Glutamatergic neuron (in vitro differentiated cells): Measurements from ENCODE around the gene IFT22. TPM values are rescaled to one million over a fixed set of nuclear protein-coding genes. Genes with fewer than 3 reads are reported as not detected.
"Not testable (repeated sequence)": the region's sequence is repeated elsewhere in the genome, so short reads cannot be mapped to it uniquely, and the experiment has no call there.

Experiments used
- DNase-seq: peaks from one replicate; pipeline ENCODE4 v3.0.0; 2022
- H3K27ac Mint-ChIP-seq: one replicate; pipeline ENCODE4 v1.8.0; 2020; ENCODE audit warnings: mild to moderate bottlenecking, mixed read lengths, inconsistent platforms; ENCODE audit not compliant: unreplicated experiment
- H3K27me3 Mint-ChIP-seq: one replicate; pipeline ENCODE4 v1.8.0; 2020; ENCODE audit warnings: mild to moderate bottlenecking, moderate library complexity, mixed read lengths, inconsistent platforms; ENCODE audit not compliant: unreplicated experiment
- H3K36me3 Mint-ChIP-seq: one replicate; pipeline ENCODE4 v1.8.0; 2020; ENCODE audit warnings: mild to moderate bottlenecking, mixed read lengths, inconsistent platforms; ENCODE audit not compliant: unreplicated experiment
- H3K4me1 Mint-ChIP-seq: one replicate; pipeline ENCODE4 v1.8.0; 2020; ENCODE audit warnings: mild to moderate bottlenecking, low read depth, mixed read lengths, inconsistent platforms; ENCODE audit not compliant: unreplicated experiment
- H3K4me3 Mint-ChIP-seq: one replicate; pipeline ENCODE4 v1.8.0; 2020; ENCODE audit warnings: mild to moderate bottlenecking, mixed read lengths, inconsistent platforms; ENCODE audit not compliant: unreplicated experiment
- H3K9me3 Mint-ChIP-seq: one replicate; pipeline ENCODE4 v1.8.0; 2020; ENCODE audit warnings: mild to moderate bottlenecking, moderate library complexity, mixed read lengths, inconsistent platforms; ENCODE audit not compliant: unreplicated experiment
- CTCF ChIP-seq: fragments of 200-600 bp; sonication (generic); IDR thresholded peaks from one replicate; pipeline ENCODE4 v1.5.0; 2021; ENCODE audit not compliant: partially characterized antibody, unreplicated experiment
- total RNA-seq: library from RNA; stranded (reverse); fragmentation: NEBNext Ultra II Directional; extraction: Animal tissue kit (Norgen Biotek cat#: 25700); gene quantifications from one replicate; pipeline ENCODE4 v1.2.1, GENCODE V29; 2021; ENCODE audit not compliant: unreplicated experiment

Gene IFT22
- total RNA-seq, 1 donor from 2014 or later = 20.9 TPM

GRCh38 chr7:101294832-101295121 lies 26.8 kb downstream of the IFT22 start:
- peaks cover 9% of the 10 kb centered on the region for H3K27me3 Mint-ChIP-seq
- no peak overlapping the region for H3K27ac Mint-ChIP-seq
- peaks cover 5% of the 10 kb centered on the region for H3K36me3 Mint-ChIP-seq
- no peaks in the 10 kb centered on the region for H3K4me1 Mint-ChIP-seq
- no peak for TF ChIP-seq CTCF
- DNase-seq = no peak
- no peak overlapping the region for H3K4me3 Mint-ChIP-seq
- no peaks in the 10 kb centered on the region for H3K9me3 Mint-ChIP-seq

- TF ChIP-seq CTCF = no peak
- Mint-ChIP-seq H3K27ac (no peak overlapping the region), H3K4me1 (no peaks in the 10 kb centered on the region), H3K9me3 (no peaks in the 10 kb centered on the region), H3K27me3 (peaks cover 9% of the 10 kb centered on the region), H3K4me3 (no peak overlapping the region), H3K36me3 (peaks cover 5% of the 10 kb centered on the region)
- no peak for DNase-seq
These were observed 27.4 kb downstream of the IFT22 start for GRCh38 chr7:101294039-101294831.

- not testable (repeated sequence) for H3K4me3 Mint-ChIP-seq, H3K4me1 Mint-ChIP-seq, H3K27me3 Mint-ChIP-seq, H3K36me3 Mint-ChIP-seq, DNase-seq, H3K27ac Mint-ChIP-seq, H3K9me3 Mint-ChIP-seq
These were observed 28.3 kb downstream of the IFT22 start for GRCh38 chr7:101293069-101294021.

- H3K36me3 Mint-ChIP-seq, H3K27me3 Mint-ChIP-seq, H3K27ac Mint-ChIP-seq, DNase-seq, H3K4me1 Mint-ChIP-seq, H3K9me3 Mint-ChIP-seq, H3K4me3 Mint-ChIP-seq: not testable (repeated sequence)
These were observed 29.0 kb downstream of the IFT22 start for GRCh38 chr7:101292566-101292965.

GRCh38 chr7:101290186-101291037 lies 31.2 kb downstream of the IFT22 start:
- not testable (repeated sequence) for H3K27ac Mint-ChIP-seq, H3K4me3 Mint-ChIP-seq, H3K36me3 Mint-ChIP-seq, H3K4me1 Mint-ChIP-seq, H3K9me3 Mint-ChIP-seq, H3K27me3 Mint-ChIP-seq
- DNase-seq = peak; percentile 78
- TF ChIP-seq CTCF = peak; percentile 86

- H3K4me3 Mint-ChIP-seq, DNase-seq, H3K27ac Mint-ChIP-seq, H3K4me1 Mint-ChIP-seq, H3K36me3 Mint-ChIP-seq, H3K27me3 Mint-ChIP-seq, H3K9me3 Mint-ChIP-seq: not testable (repeated sequence)
These were observed 31.9 kb downstream of the IFT22 start for GRCh38 chr7:101289687-101290086.
